HG02885 (cell line): Measurements from ENCODE around the gene TIE1.

Experiments used
- ATAC-seq: cut with Tn5 transposase; IDR thresholded peaks from one replicate; pipeline ENCODE4 v1.9.1; 2021; ENCODE audit warnings: mild to moderate bottlenecking; ENCODE audit not compliant: unreplicated experiment, poor library complexity

TIE1 gene

GRCh38 chr1:43288785-43289706 is 11.7 kb upstream of the TIE1 start:
- ATAC-seq = no peak

- no peak for ATAC-seq
Observed at GRCh38 chr1:43292216-43292615, 8.6 kb upstream of the TIE1 start.

GRCh38 chr1:43292679-43293078 is 8.1 kb upstream of the TIE1 start:
- ATAC-seq = no peak

- ATAC-seq = no peak
Observed at GRCh38 chr1:43293176-43293575, 7.6 kb upstream of the TIE1 start.

- no peak for ATAC-seq
Observed at GRCh38 chr1:43293896-43294760, 6.7 kb upstream of the TIE1 start.

- ATAC-seq = no peak
Observed at GRCh38 chr1:43294761-43295160, 6.0 kb upstream of the TIE1 start.

GRCh38 chr1:43296207-43296606 is 4.6 kb upstream of the TIE1 start:
- no peak for ATAC-seq

GRCh38 chr1:43298055-43298454 is 2.7 kb upstream of the TIE1 start:
- no peak for ATAC-seq

GRCh38 chr1:43299101-43299500 is 1.7 kb upstream of the TIE1 start:
- ATAC-seq = no peak

- ATAC-seq = no peak
Observed at GRCh38 chr1:43302201-43302600, 1.4 kb downstream of the TIE1 start.

- ATAC-seq = no peak
Observed at GRCh38 chr1:43302721-43303470, 2.1 kb downstream of the TIE1 start.

- no peak for ATAC-seq
Observed at GRCh38 chr1:43303471-43304313, 2.9 kb downstream of the TIE1 start.

GRCh38 chr1:43304314-43304681 is 3.5 kb downstream of the TIE1 start:
- ATAC-seq = no peak

GRCh38 chr1:43304771-43305300 is 4.1 kb downstream of the TIE1 start:
- no peak for ATAC-seq

- ATAC-seq = no peak
Observed at GRCh38 chr1:43305461-43305860, 4.7 kb downstream of the TIE1 start.

GRCh38 chr1:43305926-43306687 is 5.3 kb downstream of the TIE1 start:
- no peak for ATAC-seq

GRCh38 chr1:43306688-43307457 is 6.1 kb downstream of the TIE1 start:
- ATAC-seq = no peak
